Osteocyte (in vitro differentiated cells): Measurements from ENCODE around the gene IQGAP3. TPM values are rescaled to one million over a fixed set of nuclear protein-coding genes. Genes with fewer than 3 reads are reported as not detected.

Source experiments
- DNase-seq: peaks from one replicate; pipeline ENCODE4 v3.0.0; 2021; ENCODE audit warnings: mixed read lengths; ENCODE audit not compliant: unreplicated experiment; ENCODE audit errors: extremely low spot score
- H3K27ac Mint-ChIP-seq: one replicate; pipeline ENCODE4 v1.8.0; 2021; ENCODE audit warnings: mild to moderate bottlenecking, mixed read lengths; ENCODE audit not compliant: unreplicated experiment
- H3K27me3 Mint-ChIP-seq: one replicate; pipeline ENCODE4 v1.8.0; 2021; ENCODE audit warnings: mixed read lengths; ENCODE audit not compliant: unreplicated experiment
- H3K36me3 Mint-ChIP-seq: one replicate; pipeline ENCODE4 v1.8.0; 2021; ENCODE audit warnings: mixed read lengths; ENCODE audit not compliant: unreplicated experiment
- H3K4me1 Mint-ChIP-seq: one replicate; pipeline ENCODE4 v1.8.0; 2021; ENCODE audit warnings: mixed read lengths; ENCODE audit not compliant: unreplicated experiment
- H3K4me3 Mint-ChIP-seq: one replicate; pipeline ENCODE4 v1.8.0; 2021; ENCODE audit warnings: mild to moderate bottlenecking, moderate library complexity, mixed read lengths; ENCODE audit not compliant: unreplicated experiment
- H3K9me3 Mint-ChIP-seq: one replicate; pipeline ENCODE4 v1.8.0; 2021; ENCODE audit warnings: mixed read lengths; ENCODE audit not compliant: unreplicated experiment
- CTCF ChIP-seq: fragments of 200-600 bp; sonication (generic); IDR thresholded peaks from 2 replicates; pipeline ENCODE4 v1.5.0; 2021; ENCODE audit warnings: antibody characterized with exemption, mild to moderate bottlenecking, moderate library complexity
- total RNA-seq: library from RNA; stranded (reverse); gene quantifications from 2 replicates; pipeline ENCODE4 v1.2.1, GENCODE V29; 2021

The IQGAP3 gene
- total RNA-seq, 1 donor from 2014 or later = 9.8 TPM

- no peaks in the 10 kb centered on the region for H3K27me3 Mint-ChIP-seq
- no peak for DNase-seq
- H3K36me3 Mint-ChIP-seq = peaks cover 5% of the 10 kb centered on the region
- no peak for TF ChIP-seq CTCF
- no peak overlapping the region for H3K27ac Mint-ChIP-seq
- H3K9me3 Mint-ChIP-seq = no peaks in the 10 kb centered on the region
- H3K4me3 Mint-ChIP-seq = no peak overlapping the region
- peaks cover 6% of the 10 kb centered on the region for H3K4me1 Mint-ChIP-seq
Observed at GRCh38 chr1:156552518-156552917, 19.8 kb downstream of the IQGAP3 start.

- Mint-ChIP-seq H3K27ac (no peak overlapping the region), H3K36me3 (peaks cover 5% of the 10 kb centered on the region), H3K27me3 (no peaks in the 10 kb centered on the region), H3K4me1 (peaks cover 6% of the 10 kb centered on the region), H3K4me3 (no peak overlapping the region), H3K9me3 (no peaks in the 10 kb centered on the region)
- DNase-seq = no peak
- no peak for TF ChIP-seq CTCF
Observed at GRCh38 chr1:156551869-156552268, 20.5 kb downstream of the IQGAP3 start.

GRCh38 chr1:156551066-156551643 lies 21.2 kb downstream of the IQGAP3 start:
- peaks cover 5% of the 10 kb centered on the region for H3K36me3 Mint-ChIP-seq
- no peaks in the 10 kb centered on the region for H3K27me3 Mint-ChIP-seq
- no peaks in the 10 kb centered on the region for H3K9me3 Mint-ChIP-seq
- no peak for DNase-seq
- no peak overlapping the region for H3K27ac Mint-ChIP-seq
- TF ChIP-seq CTCF = no peak
- H3K4me1 Mint-ChIP-seq = peaks cover under 1% of the 10 kb centered on the region
- H3K4me3 Mint-ChIP-seq = no peak overlapping the region

- Mint-ChIP-seq H3K4me1 (no peaks in the 10 kb centered on the region), H3K4me3 (no peak overlapping the region), H3K27ac (no peak overlapping the region), H3K36me3 (peaks cover 5% of the 10 kb centered on the region), H3K9me3 (no peaks in the 10 kb centered on the region), H3K27me3 (no peaks in the 10 kb centered on the region)
- TF ChIP-seq CTCF = no peak
- no peak for DNase-seq
Observed at GRCh38 chr1:156550346-156550745, 22.0 kb downstream of the IQGAP3 start.

GRCh38 chr1:156549831-156550230 lies 22.5 kb downstream of the IQGAP3 start:
- DNase-seq = no peak
- Mint-ChIP-seq H3K9me3 (no peaks in the 10 kb centered on the region), H3K36me3 (peaks cover 5% of the 10 kb centered on the region), H3K4me3 (no peak overlapping the region), H3K4me1 (no peaks in the 10 kb centered on the region), H3K27me3 (no peaks in the 10 kb centered on the region), H3K27ac (no peak overlapping the region)
- no peak for TF ChIP-seq CTCF
